ENCODE measurements around the gene EDC4. TPM values are rescaled to one million over a fixed set of nuclear protein-coding genes. Genes with fewer than 3 reads are reported as not detected.

The EDC4 gene
- total and polyA plus RNA-seq, 2 of the 13 experiments (the other 11 are each of a cell fraction or from before 2014, with no cell fraction given): 51.4 to 59.1 TPM

DNA sequence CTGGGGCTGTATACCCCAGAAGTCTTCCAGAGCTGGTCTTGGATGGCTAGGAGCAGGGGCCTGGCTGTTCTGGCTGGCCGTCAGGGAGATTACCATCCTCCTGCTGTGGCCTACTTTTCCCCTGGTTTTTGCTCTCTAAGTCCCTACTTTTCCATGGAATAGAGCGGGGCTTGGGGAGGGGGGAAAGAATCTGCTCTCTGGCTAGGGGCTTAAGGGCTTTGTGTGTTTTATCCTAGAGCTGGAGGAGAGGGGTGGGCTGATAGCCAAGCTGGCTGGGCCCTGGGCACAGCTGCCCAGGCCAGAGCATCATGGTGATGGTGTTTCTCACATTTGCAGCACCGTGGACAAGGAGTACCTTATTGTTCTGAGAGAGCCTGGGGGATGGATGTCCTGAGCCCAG lies 15.5 kb downstream of the EDC4 start (continued):
- TF ChIP-seq, protein P1, sequence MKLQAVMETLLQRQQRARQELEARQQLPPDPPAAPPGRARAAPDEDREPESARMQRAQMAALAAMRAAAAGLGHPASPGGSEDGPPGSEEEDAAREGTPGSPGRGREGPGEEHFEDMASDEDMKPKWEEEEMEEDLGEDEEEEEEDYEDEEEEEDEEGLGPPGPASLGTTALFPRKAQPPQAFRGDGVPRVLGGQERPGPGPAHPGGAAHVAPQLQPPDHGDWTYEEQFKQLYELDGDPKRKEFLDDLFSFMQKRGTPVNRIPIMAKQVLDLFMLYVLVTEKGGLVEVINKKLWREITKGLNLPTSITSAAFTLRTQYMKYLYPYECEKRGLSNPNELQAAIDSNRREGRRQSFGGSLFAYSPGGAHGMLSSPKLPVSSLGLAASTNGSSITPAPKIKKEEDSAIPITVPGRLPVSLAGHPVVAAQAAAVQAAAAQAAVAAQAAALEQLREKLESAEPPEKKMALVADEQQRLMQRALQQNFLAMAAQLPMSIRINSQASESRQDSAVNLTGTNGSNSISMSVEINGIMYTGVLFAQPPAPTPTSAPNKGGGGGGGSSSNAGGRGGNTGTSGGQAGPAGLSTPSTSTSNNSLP (IDR thresholded peaks at IDR 0.05; ENCODE audit: low read depth, low read length): no peak

DNA sequence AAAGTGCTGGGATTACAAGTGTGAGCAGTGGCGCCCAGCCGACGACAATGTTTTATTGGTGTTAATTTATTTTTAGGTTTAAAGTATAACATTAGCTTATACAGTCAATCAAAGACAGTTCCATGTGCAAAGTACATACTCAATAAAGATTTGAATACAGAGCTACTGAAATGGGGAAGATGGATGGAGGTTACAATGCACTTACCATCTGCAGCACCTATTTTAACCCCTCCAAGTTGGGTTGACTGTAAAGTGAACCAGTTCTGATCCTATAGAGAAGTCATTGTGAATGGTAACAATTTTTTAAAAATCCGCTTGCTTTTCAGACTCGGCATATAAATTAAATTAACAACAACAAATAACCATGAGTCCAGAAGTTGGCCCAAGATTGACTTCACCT lies 19.5 kb downstream of the EDC4 start:
- POLR2A ChIA-PET: interaction anchor here (1.0 to 3.0 kb wide), 8 partner anchors 9 to 193 kb away, joined by 3 to 32 read pairs (median 5); partner anchors contain the start of genes LCAT, NFATC3, NRN1L and RANBP10
- ATAC-seq (no peak), DNase-seq (ENCODE audit: low spot score) (no peak), FAIRE-seq (no peak)
- Histone ChIP-seq H3K4me3 (replicated peaks in 1 of 3; ENCODE audit: insufficient read depth in 1 of 3, low read depth in 2 of 3, low read length in 3 of 3) (peak overlapping the region; percentile 64 to 99 (median 65)), H3K9ac (ENCODE audit: insufficient read depth, low read depth, low read length) (peak overlapping the region; percentile 69), H3K27ac (ENCODE audit: extremely low read length, insufficient read depth, low read length) (peak overlapping the region; percentile 45), H2AFZ (ENCODE audit: low read length) (peak overlapping the region; percentile 29), H3K4me2 (ENCODE audit: low read depth, low read length) (peak overlapping the region; percentile 79), H3K79me2 (ENCODE audit: insufficient read depth, low read length) (peaks cover 36% of the 10 kb centered on the region), H3K27me3 (ENCODE audit: control insufficient read depth in 1 of 2, insufficient read depth in 2 of 2, low read length in 2 of 2) (no peaks in the 10 kb centered on the region; a peak in 1 of 5 replicates), H3K4me1 (ENCODE audit: insufficient read depth, low read length) (peaks cover 41% of the 10 kb centered on the region), H4K20me1 (ENCODE audit: insufficient read depth, low read length) (peaks cover 7% of the 10 kb centered on the region; the same call in 1 of the 2 replicates), H3K36me3 (replicated peaks in 1 of 2; ENCODE audit: control insufficient read depth in 1 of 2, insufficient read depth in 2 of 2, low read length in 2 of 2) (no peaks in the 10 kb centered on the region), H3K9me3 (ENCODE audit: low read length) (no peaks in the 10 kb centered on the region)
- BruUV-seq (replicated peaks): no TSS peak
- CTCF ChIA-PET (ENCODE audit: low intra/inter-chr PET ratio, low total read pairs): no interaction called here
- 71% methylated on average over 5 of the region's 5 CpGs for WGBS (ENCODE audit: low lambda C conversion rate)
- 0 out of 2 replicates have a peak, but pooled peaks have one; percentile 44 for TF ChIP-seq SP140L (CRISPR knock-in tag; IDR thresholded peaks at IDR 0.05; ENCODE audit: borderline replicate concordance)
- TF ChIP-seq SIX4 (CRISPR knock-in tag; IDR thresholded peaks at IDR 0.05): no peak
- TF ChIP-seq ATM (IDR thresholded peaks at IDR 0.05; ENCODE audit: borderline replicate concordance): no peak
- 0 out of 4 replicates have a peak, but pooled peaks of 1 of the 2 experiments have one; percentile 4 for TF ChIP-seq KLF16 (CRISPR knock-in tag; IDR thresholded peaks at IDR 0.05)
- no peak for TF ChIP-seq FOXA1 (IDR thresholded peaks at IDR 0.05)
- no peak for TF ChIP-seq FOXA1 (CRISPR knock-in tag; IDR thresholded peaks at IDR 0.05)
- in situ Hi-C loops (cut with HindIII; ENCODE audit: extremely low pct_ligation_motif_present, low pct_unique_long_range_greater_than_20kb) (no loop called here), intact Hi-C loops (cut with micrococcal nuclease; ENCODE audit: unreplicated experiment) (loop anchor here (2.0 kb wide), 1 partner anchor 36 kb away; no protein-coding TSS in a partner anchor)
